Lower leg skin (tissue), 3 donors: ENCODE data around the gene HOMEZ.
A peak's percentile ranks its signal among the peaks of the same experiment; 100 is the strongest.

Source experiments
- POLR2A ChIP-seq, 2 donors: fragments of 450-650 bp; IDR thresholded peaks; one replicate each; pipeline ENCODE4 v1.6.1; 2016 to 2017; ENCODE audit warnings: antibody characterized with exemption in 2 of 2, mild to moderate bottlenecking in 1 of 2, moderate library complexity in 1 of 2
- TF ChIP-seq, protein P1 (sequence below), 3 donors: fragments of 450-650 bp; IDR thresholded peaks; one replicate each; pipeline ENCODE4 v1.5.1; 2016; ENCODE audit warnings: antibody characterized with exemption in 3 of 3, mild to moderate bottlenecking in 3 of 3, moderate library complexity in 2 of 3

GRCh38 chr14:23327947-23328744, 42.2 kb upstream of the HOMEZ start:
- TF ChIP-seq POLR2A (IDR thresholded peaks at IDR 0.05), result no peak
- TF ChIP-seq, protein P1, sequence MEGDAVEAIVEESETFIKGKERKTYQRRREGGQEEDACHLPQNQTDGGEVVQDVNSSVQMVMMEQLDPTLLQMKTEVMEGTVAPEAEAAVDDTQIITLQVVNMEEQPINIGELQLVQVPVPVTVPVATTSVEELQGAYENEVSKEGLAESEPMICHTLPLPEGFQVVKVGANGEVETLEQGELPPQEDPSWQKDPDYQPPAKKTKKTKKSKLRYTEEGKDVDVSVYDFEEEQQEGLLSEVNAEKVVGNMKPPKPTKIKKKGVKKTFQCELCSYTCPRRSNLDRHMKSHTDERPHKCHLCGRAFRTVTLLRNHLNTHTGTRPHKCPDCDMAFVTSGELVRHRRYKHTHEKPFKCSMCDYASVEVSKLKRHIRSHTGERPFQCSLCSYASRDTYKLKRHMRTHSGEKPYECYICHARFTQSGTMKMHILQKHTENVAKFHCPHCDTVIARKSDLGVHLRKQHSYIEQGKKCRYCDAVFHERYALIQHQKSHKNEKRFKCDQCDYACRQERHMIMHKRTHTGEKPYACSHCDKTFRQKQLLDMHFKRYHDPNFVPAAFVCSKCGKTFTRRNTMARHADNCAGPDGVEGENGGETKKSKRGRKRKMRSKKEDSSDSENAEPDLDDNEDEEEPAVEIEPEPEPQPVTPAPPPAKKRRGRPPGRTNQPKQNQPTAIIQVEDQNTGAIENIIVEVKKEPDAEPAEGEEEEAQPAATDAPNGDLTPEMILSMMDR (IDR thresholded peaks at IDR 0.05), result peak in 1 of 3 donors; percentile 70
